Stimulated activated CD4-positive, alpha-beta T cell treated with anti-CD3 and anti-CD28 coated beads, Interleukin-1b, Interleukin-23, amount 100 ng/mL, for 1 hour (primary cell): Measurements from ENCODE around the gene FNDC10.
A peak's percentile ranks its signal among the peaks of the same experiment; 100 is the strongest.
"Not testable (repeated sequence)": the region's sequence is repeated elsewhere in the genome, so short reads cannot be mapped to it uniquely, and the experiment has no call there.

Experiments used
- DNase-seq, 2 donors: peaks; one replicate each; pipeline ENCODE4 v3.0.0-alpha.2; 2020; ENCODE audit warnings: low read depth in 2 of 2

FNDC10 gene

GRCh38 chr1:1599030-1599934, 653 bp downstream of the FNDC10 start:
- no peak for DNase-seq

GRCh38 chr1:1598720-1599029, 1.3 kb downstream of the FNDC10 start:
- no peak for DNase-seq

- DNase-seq = no peak
These were observed 1.8 kb downstream of the FNDC10 start for GRCh38 chr1:1598051-1598719.

GRCh38 chr1:1597275-1597930, 2.5 kb downstream of the FNDC10 start:
- no peak for DNase-seq

- no peak for DNase-seq
These were observed 3.3 kb downstream of the FNDC10 start for GRCh38 chr1:1596493-1597274.

- not testable (repeated sequence) for DNase-seq
These were observed 4.6 kb downstream of the FNDC10 start for GRCh38 chr1:1595341-1595740.

- DNase-seq = no peak
These were observed 5.2 kb downstream of the FNDC10 start for GRCh38 chr1:1594602-1595260.

GRCh38 chr1:1593834-1594601, 5.9 kb downstream of the FNDC10 start:
- DNase-seq = no peak

- DNase-seq = no peak
These were observed 8.5 kb downstream of the FNDC10 start for GRCh38 chr1:1591452-1591851.

- no peak for DNase-seq
These were observed 16.5 kb downstream of the FNDC10 start for GRCh38 chr1:1583347-1584010.

GRCh38 chr1:1582585-1583346, 17.2 kb downstream of the FNDC10 start:
- no peak for DNase-seq

- DNase-seq = no peak
These were observed 21.5 kb downstream of the FNDC10 start for GRCh38 chr1:1578371-1578940.

GRCh38 chr1:1577367-1578011, 22.4 kb downstream of the FNDC10 start:
- DNase-seq = no peak

- peak; percentile 81 to 82 for DNase-seq
These were observed 25.0 kb downstream of the FNDC10 start, which contains the start of gene SSU72 for GRCh38 chr1:1574721-1575537. Gene SSU72, minus strand, starts transcription at chr1:1574863. Its CDS starts 306 bp downstream, at chr1:1574557.

GRCh38 chr1:1573843-1574720, 25.9 kb downstream of the FNDC10 start:
- DNase-seq = peak; percentile 28 to 39

- DNase-seq = no peak
These were observed 30.6 kb downstream of the FNDC10 start for GRCh38 chr1:1569341-1569740.
